ENCODE results near the gene SMOC2.
"Not testable (repeated sequence)": the region's sequence is repeated elsewhere in the genome, so short reads cannot be mapped to it uniquely, and the experiment has no call there.

SMOC2 gene

GRCh38 chr6:168524571-168525001 lies 83.6 kb downstream of the SMOC2 start:
- DNase-seq, result no peak

GRCh38 chr6:168525114-168525513 lies 84.1 kb downstream of the SMOC2 start:
- DNase-seq, result no peak

- no peak for DNase-seq
These were observed 85.1 kb downstream of the SMOC2 start for GRCh38 chr6:168525926-168526630.

GRCh38 chr6:168526841-168527281 lies 85.9 kb downstream of the SMOC2 start:
- DNase-seq, result no peak

GRCh38 chr6:168527451-168528210 lies 86.6 kb downstream of the SMOC2 start:
- peak; percentile 82 for DNase-seq

- no peak for DNase-seq
These were observed 87.6 kb downstream of the SMOC2 start for GRCh38 chr6:168528474-168529095.

- DNase-seq, result no peak
These were observed 88.2 kb downstream of the SMOC2 start for GRCh38 chr6:168529214-168529613.

- no peak for DNase-seq
These were observed 89.7 kb downstream of the SMOC2 start for GRCh38 chr6:168530653-168531071.

GRCh38 chr6:168532070-168532469 lies 91.1 kb downstream of the SMOC2 start:
- no peak for DNase-seq

GRCh38 chr6:168533414-168533813 lies 92.4 kb downstream of the SMOC2 start:
- DNase-seq, result no peak

- no peak for DNase-seq
These were observed 93.3 kb downstream of the SMOC2 start for GRCh38 chr6:168534265-168534664.

GRCh38 chr6:168535711-168536110 lies 94.7 kb downstream of the SMOC2 start:
- no peak for DNase-seq

- no peak for DNase-seq
These were observed 95.2 kb downstream of the SMOC2 start for GRCh38 chr6:168536196-168536595.

- no peak for DNase-seq
These were observed 95.9 kb downstream of the SMOC2 start for GRCh38 chr6:168536665-168537539.

- DNase-seq, result no peak
These were observed 96.5 kb downstream of the SMOC2 start for GRCh38 chr6:168537540-168537884.

- DNase-seq, result not testable (repeated sequence)
These were observed 97.4 kb downstream of the SMOC2 start for GRCh38 chr6:168538188-168538891.

GRCh38 chr6:168538892-168539811 lies 98.2 kb downstream of the SMOC2 start:
- DNase-seq, result no peak

GRCh38 chr6:168540713-168541291 lies 99.8 kb downstream of the SMOC2 start:
- no peak for DNase-seq

GRCh38 chr6:168541307-168541706 lies 100.3 kb downstream of the SMOC2 start:
- DNase-seq, result peak; percentile 24

GRCh38 chr6:168542301-168542700 lies 101.3 kb downstream of the SMOC2 start:
- DNase-seq, result peak; percentile 72
